A673 (cell line): Measurements from ENCODE around the gene SUPT3H. TPM values are rescaled to one million over a fixed set of nuclear protein-coding genes. Genes with fewer than 3 reads are reported as not detected.

Experiments
- BruUV-seq: library from RNA; stranded (reverse); fragments of 400-500 nt; replicated peaks from 2 replicates; lab custom pipeline; 2021; lab: Mats Ljungman, UMichigan
- CTCF ChIA-PET: fragments of 300-600 bp; sonication (Branson Sonifier 250); formaldehyde crosslinking; loops from one replicate; lab custom pipeline; 2022; ENCODE audit warnings: antibody characterized with exemption; lab: Charles Lee
- POLR2A ChIA-PET: fragments of 300-600 bp; sonication (Branson Sonifier 250); formaldehyde crosslinking; loops from one replicate; lab custom pipeline; 2022; ENCODE audit warnings: antibody characterized with exemption; ENCODE audit not compliant: low non-redundant PET; lab: Charles Lee
- DNase-seq: peaks from one replicate; pipeline ENCODE4 v3.0.0-alpha.2; 2015; ENCODE audit warnings: low spot score
- H3K27ac ChIP-seq: fragments of 200-600 bp; sonication (generic); 2 replicates; pipeline ENCODE4 v1.5.1; 2016; ENCODE audit warnings: mixed run types, low read depth, mild to moderate bottlenecking, mixed read lengths, antibody characterized with exemption, low read length; ENCODE audit not compliant: poor library complexity, severe bottlenecking
- H3K27me3 ChIP-seq: fragments of 200-600 bp; sonication (generic); replicated peaks from 2 replicates; pipeline ENCODE4 v1.6.1; 2017; ENCODE audit warnings: mixed run types, low read depth, mild to moderate bottlenecking, mixed read lengths, antibody characterized with exemption, low read length; ENCODE audit not compliant: insufficient read depth, poor library complexity
- H3K36me3 ChIP-seq: fragments of 200-600 bp; sonication (generic); 2 replicates; pipeline ENCODE4 v1.6.1; 2016; ENCODE audit warnings: mixed run types, mild to moderate bottlenecking, mixed read lengths, antibody characterized with exemption, low read length; ENCODE audit not compliant: insufficient read depth, poor library complexity, severe bottlenecking
- H3K4me1 ChIP-seq: fragments of 200-600 bp; sonication (generic); 2 replicates; pipeline ENCODE4 v1.6.1; 2017; ENCODE audit warnings: mixed run types, mild to moderate bottlenecking, mixed read lengths, antibody characterized with exemption, low read length; ENCODE audit not compliant: insufficient read depth, poor library complexity, severe bottlenecking
- H3K4me3 ChIP-seq: fragments of 200-600 bp; sonication (generic); 2 replicates; pipeline ENCODE4 v1.5.1; 2016; ENCODE audit warnings: low read depth, mixed run types, mild to moderate bottlenecking, mixed read lengths, low read length; ENCODE audit not compliant: poor library complexity, severe bottlenecking
- H3K9me3 ChIP-seq: fragments of 200-600 bp; sonication (generic); 2 replicates; pipeline ENCODE4 v1.6.1; 2016; ENCODE audit warnings: mixed run types, low read depth, mild to moderate bottlenecking, mixed read lengths, antibody characterized with exemption, low read length; ENCODE audit not compliant: poor library complexity, severe bottlenecking
- CTCF ChIP-seq: fragments of 300-800, 200-600 bp; sonication (generic); conservative IDR thresholded peaks from 2 replicates; pipeline ENCODE4 v1.5.1; 2017; ENCODE audit warnings: low read depth, mild to moderate bottlenecking, antibody characterized with exemption, low read length, moderate library complexity, mixed read lengths
- EZH2 ChIP-seq: fragments of 200-600 bp; sonication (generic); IDR thresholded peaks from 2 replicates; pipeline ENCODE4 v1.6.1; 2017; ENCODE audit warnings: borderline replicate concordance, low read depth, mild to moderate bottlenecking, mixed read lengths, antibody characterized with exemption, low read length; ENCODE audit not compliant: poor library complexity, severe bottlenecking
- intact Hi-C: fragments of 100-400 bp; cut with micrococcal nuclease; formaldehyde crosslinking; loops from one replicate; pipeline ENCODE4 v1.10.0; 2022; ENCODE audit not compliant: unreplicated experiment
- total RNA-seq: library from RNA; stranded (reverse); gene quantifications from 2 replicates; pipeline ENCODE4 v1.2.3, GENCODE V29; 2021

Gene SUPT3H
- total RNA-seq, 1 experiment from 2014 or later: 10.8 TPM

GRCh38 chr6:45386501-45386900 is 8.8 kb upstream of the SUPT3H start:
- H3K4me1 ChIP-seq: no peaks in the 10 kb centered on the region
- no peaks in the 10 kb centered on the region for H3K27me3 ChIP-seq
- DNase-seq: no peak
- intact Hi-C loops: no loop called here
- no peak overlapping the region for H3K27ac ChIP-seq
- TF ChIP-seq CTCF: no peak
- TF ChIP-seq EZH2: no peak
- ChIA-PET CTCF (interaction anchor here (0.7 kb wide), 1 partner anchor 9 kb away, joined by 3 read pairs; the partner anchor contains the start of gene SUPT3H), POLR2A (no interaction called here)
- no peaks in the 10 kb centered on the region for H3K36me3 ChIP-seq
- H3K4me3 ChIP-seq: no peak overlapping the region
- BruUV-seq: no TSS peak
- H3K9me3 ChIP-seq: no peaks in the 10 kb centered on the region

GRCh38 chr6:45382391-45382790 is 4.7 kb upstream of the SUPT3H start:
- ChIA-PET POLR2A (no interaction called here), CTCF (no interaction called here)
- no peaks in the 10 kb centered on the region for H3K9me3 ChIP-seq
- no peaks in the 10 kb centered on the region for H3K27me3 ChIP-seq
- TF ChIP-seq CTCF (no peak), EZH2 (no peak)
- BruUV-seq: no TSS peak
- no peak overlapping the region for H3K4me3 ChIP-seq
- no peaks in the 10 kb centered on the region for H3K36me3 ChIP-seq
- DNase-seq: no peak
- H3K4me1 ChIP-seq: no peaks in the 10 kb centered on the region
- no peak overlapping the region for H3K27ac ChIP-seq
- intact Hi-C loops: no loop called here

GRCh38 chr6:45378334-45378926 is 696 bp upstream of the SUPT3H start:
- no peak for DNase-seq
- no peaks in the 10 kb centered on the region for H3K9me3 ChIP-seq
- intact Hi-C loops: loop anchor here (5.0 kb wide), 1 partner anchor 521 kb away; no protein-coding TSS in a partner anchor
- H3K27me3 ChIP-seq: no peaks in the 10 kb centered on the region
- no peaks in the 10 kb centered on the region for H3K36me3 ChIP-seq
- ChIA-PET CTCF (interaction anchor here (0.7 to 1.7 kb wide), 4 partner anchors 194 to 544 kb away, joined by 4 to 7 read pairs (median 5); no protein-coding TSS in a partner anchor), POLR2A (interaction anchor here (0.6 to 1.3 kb wide), 4 partner anchors 51 to 480 kb away, joined by 3 to 5 read pairs (median 3); no protein-coding TSS in a partner anchor)
- peaks cover 4% of the 10 kb centered on the region for H3K4me1 ChIP-seq
- peak overlapping the region; percentile 95 for H3K4me3 ChIP-seq
- peak overlapping the region; percentile 99 for H3K27ac ChIP-seq
- TSS peak; percentile 89 for BruUV-seq
- TF ChIP-seq CTCF (no peak), EZH2 (no peak)
